ENCODE data around the gene WBP1L. TPM values are rescaled to one million over a fixed set of nuclear protein-coding genes. Genes with fewer than 3 reads are reported as not detected.

The WBP1L gene
- polyA plus RNA-seq, 1 donor: 44.8 TPM

GRCh38 chr10:102759497-102760210, 15.9 kb downstream of the WBP1L start:
- DNase-seq: no peak

- no peak for DNase-seq
Observed at GRCh38 chr10:102761981-102762380, 18.2 kb downstream of the WBP1L start.

- no peak for DNase-seq
Observed at GRCh38 chr10:102762401-102763015, 18.8 kb downstream of the WBP1L start.

GRCh38 chr10:102763037-102763607, 19.4 kb downstream of the WBP1L start:
- no peak for DNase-seq

- no peak for DNase-seq
Observed at GRCh38 chr10:102764470-102765161, 20.9 kb downstream of the WBP1L start.

GRCh38 chr10:102765336-102765735, 21.6 kb downstream of the WBP1L start:
- DNase-seq: no peak

- DNase-seq: no peak
Observed at GRCh38 chr10:102767428-102768160, 23.8 kb downstream of the WBP1L start.

- DNase-seq: no peak
Observed at GRCh38 chr10:102769375-102770107, 25.8 kb downstream of the WBP1L start.

- DNase-seq: no peak
Observed at GRCh38 chr10:102770108-102770482, 26.3 kb downstream of the WBP1L start.

- DNase-seq: no peak
Observed at GRCh38 chr10:102770792-102771191, 27.0 kb downstream of the WBP1L start.

- no peak for DNase-seq
Observed at GRCh38 chr10:102773320-102773719, 29.6 kb downstream of the WBP1L start.

- peak; percentile 57 for DNase-seq
Observed at GRCh38 chr10:102773986-102774385, 30.2 kb downstream of the WBP1L start.

- DNase-seq: no peak
Observed at GRCh38 chr10:102775201-102775934, 31.6 kb downstream of the WBP1L start.

GRCh38 chr10:102775935-102776669, 32.4 kb downstream of the WBP1L start:
- peak; percentile 94 for DNase-seq

- DNase-seq: peak; percentile 89
Observed at GRCh38 chr10:102776779-102777456, 33.2 kb downstream of the WBP1L start.

- no peak for DNase-seq
Observed at GRCh38 chr10:102777711-102778453, 34.1 kb downstream of the WBP1L start.

- DNase-seq: no peak
Observed at GRCh38 chr10:102778781-102779180, 35.0 kb downstream of the WBP1L start.

GRCh38 chr10:102779680-102780526, 36.2 kb downstream of the WBP1L start:
- DNase-seq: no peak
